ENCODE data around the gene EIF2B5. TPM values are rescaled to one million over a fixed set of nuclear protein-coding genes. Genes with fewer than 3 reads are reported as not detected.
A peak's percentile ranks its signal among the peaks of the same experiment; 100 is the strongest.
"Not testable (repeated sequence)": the region's sequence is repeated elsewhere in the genome, so short reads cannot be mapped to it uniquely, and the experiment has no call there.

The EIF2B5 gene
- total RNA-seq, 2 experiments from 2014 or later: 54.7 to 61.8 TPM

- POLR2A ChIA-PET: interaction anchor here (0.7 to 2.3 kb wide), 4 partner anchors 9 to 21 kb away, joined by 3 to 6 read pairs (median 4); partner anchors contain the start of gene EIF2B5
- H3K36me3 Mint-ChIP-seq: peaks cover 1% of the 10 kb centered on the region
- DNase-seq (peak; percentile 63), ATAC-seq (ENCODE audit: low read depth) (peak; percentile 52)
- H3K4me3 Mint-ChIP-seq: peak overlapping the region; percentile 98
- H3K9me3 Mint-ChIP-seq: no peaks in the 10 kb centered on the region
- H3K27me3 Mint-ChIP-seq: no peaks in the 10 kb centered on the region
- peaks cover 22% of the 10 kb centered on the region for H3K4me1 Mint-ChIP-seq
- peak overlapping the region; percentile 82 for H3K27ac Mint-ChIP-seq
These were observed 20.7 kb downstream of the EIF2B5 start for GRCh38 chr3:184155644-184156521.

GRCh38 chr3:184156522-184156955 lies 21.4 kb downstream of the EIF2B5 start:
- DNase-seq (peak; percentile 41), ATAC-seq (ENCODE audit: low read depth) (no peak)
- Mint-ChIP-seq H3K36me3 (peaks cover 1% of the 10 kb centered on the region), H3K4me3 (peak overlapping the region; percentile 98), H3K27me3 (no peaks in the 10 kb centered on the region), H3K27ac (peak overlapping the region; percentile 82), H3K4me1 (peaks cover 25% of the 10 kb centered on the region), H3K9me3 (no peaks in the 10 kb centered on the region)
- POLR2A ChIA-PET: interaction anchor here (2.3 kb wide), 1 partner anchor 19 kb away, joined by 6 read pairs; no protein-coding TSS in a partner anchor

GRCh38 chr3:184157206-184157605 lies 22.0 kb downstream of the EIF2B5 start:
- Mint-ChIP-seq H3K36me3 (peaks cover 1% of the 10 kb centered on the region), H3K27me3 (no peaks in the 10 kb centered on the region), H3K4me3 (peak overlapping the region; percentile 98), H3K27ac (peak overlapping the region; percentile 30), H3K4me1 (peaks cover 25% of the 10 kb centered on the region), H3K9me3 (no peaks in the 10 kb centered on the region)
- ATAC-seq (ENCODE audit: low read depth) (no peak), DNase-seq (no peak)
- POLR2A ChIA-PET: interaction anchor here (2.3 kb wide), 1 partner anchor 18 kb away, joined by 6 read pairs; no protein-coding TSS in a partner anchor

- no peak for DNase-seq
- Mint-ChIP-seq H3K36me3 (peaks cover 1% of the 10 kb centered on the region), H3K4me1 (peaks cover 21% of the 10 kb centered on the region), H3K27ac (no peak overlapping the region), H3K4me3 (no peak overlapping the region), H3K27me3 (no peaks in the 10 kb centered on the region), H3K9me3 (no peaks in the 10 kb centered on the region)
- no peak for ATAC-seq (ENCODE audit: low read depth)
- POLR2A ChIA-PET: no interaction called here
These were observed 23.2 kb downstream of the EIF2B5 start for GRCh38 chr3:184158404-184158803.

GRCh38 chr3:184160456-184160855 lies 25.3 kb downstream of the EIF2B5 start:
- DNase-seq: no peak
- Mint-ChIP-seq H3K36me3 (peaks cover 1% of the 10 kb centered on the region), H3K4me1 (peaks cover 25% of the 10 kb centered on the region), H3K9me3 (no peaks in the 10 kb centered on the region), H3K27ac (no peak overlapping the region), H3K27me3 (no peaks in the 10 kb centered on the region), H3K4me3 (no peak overlapping the region)
- ATAC-seq (ENCODE audit: low read depth): no peak
- POLR2A ChIA-PET: no interaction called here

GRCh38 chr3:184162571-184163070 lies 27.5 kb downstream of the EIF2B5 start:
- H3K27me3 Mint-ChIP-seq; H3K27ac Mint-ChIP-seq; H3K9me3 Mint-ChIP-seq; POLR2A ChIA-PET; H3K36me3 Mint-ChIP-seq; H3K4me3 Mint-ChIP-seq; ATAC-seq (ENCODE audit: low read depth); DNase-seq: not testable (repeated sequence)
- peaks cover 16% of the 10 kb centered on the region for H3K4me1 Mint-ChIP-seq

- Mint-ChIP-seq H3K27ac (no peak overlapping the region), H3K36me3 (peaks cover 5% of the 10 kb centered on the region), H3K4me1 (peaks cover 10% of the 10 kb centered on the region), H3K27me3 (no peaks in the 10 kb centered on the region), H3K4me3 (no peak overlapping the region), H3K9me3 (no peaks in the 10 kb centered on the region)
- ATAC-seq (ENCODE audit: low read depth): no peak
- no peak for DNase-seq
- POLR2A ChIA-PET: interaction anchor here (0.8 to 1.2 kb wide), 3 partner anchors 9 to 22 kb away, joined by 3 to 4 read pairs (median 3); partner anchors contain the start of genes ABCF3 and DVL3
These were observed 29.6 kb downstream of the EIF2B5 start for GRCh38 chr3:184164648-184165330.

- POLR2A ChIA-PET: no interaction called here
- DNase-seq: no peak
- Mint-ChIP-seq H3K27ac (no peak overlapping the region), H3K4me3 (no peak overlapping the region), H3K4me1 (peaks cover 8% of the 10 kb centered on the region), H3K27me3 (no peaks in the 10 kb centered on the region), H3K36me3 (peaks cover 5% of the 10 kb centered on the region), H3K9me3 (no peaks in the 10 kb centered on the region)
- ATAC-seq (ENCODE audit: low read depth): no peak
These were observed 30.4 kb downstream of the EIF2B5 start for GRCh38 chr3:184165543-184165942.

- Mint-ChIP-seq H3K27ac (no peak overlapping the region), H3K9me3 (no peaks in the 10 kb centered on the region)
- POLR2A ChIA-PET: no interaction called here
These were observed 31.5 kb downstream of the EIF2B5 start for GRCh38 chr3:184166671-184167070.

GRCh38 chr3:184167786-184168185 lies 32.6 kb downstream of the EIF2B5 start:
- POLR2A ChIA-PET: no interaction called here
- Mint-ChIP-seq H3K27me3 (no peaks in the 10 kb centered on the region), H3K36me3 (peaks cover 10% of the 10 kb centered on the region), H3K9me3 (no peaks in the 10 kb centered on the region), H3K4me1 (peaks cover 6% of the 10 kb centered on the region), H3K4me3 (no peak overlapping the region), H3K27ac (no peak overlapping the region)
- DNase-seq: no peak
- no peak for ATAC-seq (ENCODE audit: low read depth)

More at GRCh38 chr3:184166671-184167070, 31.5 kb downstream of the EIF2B5 start:
- ATAC-seq (ENCODE audit: low read depth) (no peak), DNase-seq (no peak)
- Mint-ChIP-seq H3K4me3 (no peak overlapping the region), H3K36me3 (peaks cover 7% of the 10 kb centered on the region), H3K4me1 (peaks cover 6% of the 10 kb centered on the region), H3K27me3 (no peaks in the 10 kb centered on the region)

- POLR2A ChIA-PET: no interaction called here
- Mint-ChIP-seq H3K4me1 (peaks cover 6% of the 10 kb centered on the region), H3K9me3 (no peaks in the 10 kb centered on the region), H3K36me3 (peaks cover 14% of the 10 kb centered on the region), H3K27me3 (no peaks in the 10 kb centered on the region), H3K4me3 (no peak overlapping the region), H3K27ac (no peak overlapping the region)
- ATAC-seq (ENCODE audit: low read depth) (no peak), DNase-seq (no peak)
These were observed 33.4 kb downstream of the EIF2B5 start for GRCh38 chr3:184168363-184169120.

GRCh38 chr3:184169896-184170875 lies 35.0 kb downstream of the EIF2B5 start:
- H3K4me1 Mint-ChIP-seq: peaks cover 10% of the 10 kb centered on the region
- POLR2A ChIA-PET: no interaction called here
- no peaks in the 10 kb centered on the region for H3K27me3 Mint-ChIP-seq
- ATAC-seq (ENCODE audit: low read depth) (no peak), DNase-seq (no peak)
- no peak overlapping the region for H3K27ac Mint-ChIP-seq
- H3K9me3 Mint-ChIP-seq: no peaks in the 10 kb centered on the region
- peaks cover 14% of the 10 kb centered on the region for H3K36me3 Mint-ChIP-seq
- no peak overlapping the region for H3K4me3 Mint-ChIP-seq

All from activated naive CD8-positive, alpha-beta T cell treated with anti-CD3 and anti-CD28 coated beads, Interleukin-2, amount 10 ng/mL, durations not matched to agents 7 days and 5 days (primary cell).